GM12872 (cell line): Measurements from ENCODE around the gene CFHR1.

ENCODE experiments used
- CTCF ChIP-seq: IDR thresholded peaks from 3 replicates; pipeline ENCODE4 v1.5.1; 2011; ENCODE audit warnings: low read depth, mild to moderate bottlenecking, low read length, moderate library complexity; ENCODE audit not compliant: insufficient read depth

Gene CFHR1

GRCh38 chr1:196808529-196809235 lies 10.8 kb upstream of the CFHR1 start:
- TF ChIP-seq CTCF = no peak

DNA sequence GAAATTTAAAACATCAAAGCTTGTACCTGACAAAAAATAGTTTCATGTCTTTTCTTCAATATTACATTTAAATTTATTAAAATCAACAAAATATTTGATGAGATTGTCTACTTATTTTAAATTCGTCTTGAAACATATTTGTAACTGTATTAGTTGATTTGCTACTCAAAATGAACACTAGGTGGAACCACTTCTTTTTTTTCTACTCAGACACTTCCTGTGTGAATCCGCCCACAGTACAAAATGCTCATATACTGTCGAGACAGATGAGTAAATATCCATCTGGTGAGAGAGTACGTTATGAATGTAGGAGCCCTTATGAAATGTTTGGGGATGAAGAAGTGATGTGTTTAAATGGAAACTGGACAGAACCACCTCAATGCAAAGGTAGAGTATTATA lies 8.3 kb downstream of the CFHR1 start:
- peak; percentile 26; the same call in 1 of the 3 replicates for TF ChIP-seq CTCF

GRCh38 chr1:196856053-196856452 lies 36.5 kb downstream of the CFHR1 start:
- TF ChIP-seq CTCF = no peak

DNA sequence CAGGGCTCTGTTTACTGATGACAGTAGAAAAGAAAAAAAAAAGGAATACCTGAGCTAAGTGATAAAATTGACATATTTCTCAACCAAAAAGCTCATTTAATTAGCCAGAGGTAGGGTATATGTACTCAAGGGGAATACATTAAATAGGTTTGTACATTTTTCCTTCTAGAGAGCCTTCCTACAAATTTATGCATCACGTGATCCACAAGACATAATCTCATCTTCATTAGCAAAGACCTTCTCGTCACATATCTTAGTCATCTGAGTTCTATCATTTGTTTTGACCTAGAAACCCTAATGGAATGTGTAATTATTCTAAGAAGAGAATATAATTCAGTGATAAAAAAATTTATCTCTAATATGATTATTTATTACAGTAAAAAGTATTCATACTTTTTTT lies 37.7 kb downstream of the CFHR1 start:
- no peak for TF ChIP-seq CTCF

DNA sequence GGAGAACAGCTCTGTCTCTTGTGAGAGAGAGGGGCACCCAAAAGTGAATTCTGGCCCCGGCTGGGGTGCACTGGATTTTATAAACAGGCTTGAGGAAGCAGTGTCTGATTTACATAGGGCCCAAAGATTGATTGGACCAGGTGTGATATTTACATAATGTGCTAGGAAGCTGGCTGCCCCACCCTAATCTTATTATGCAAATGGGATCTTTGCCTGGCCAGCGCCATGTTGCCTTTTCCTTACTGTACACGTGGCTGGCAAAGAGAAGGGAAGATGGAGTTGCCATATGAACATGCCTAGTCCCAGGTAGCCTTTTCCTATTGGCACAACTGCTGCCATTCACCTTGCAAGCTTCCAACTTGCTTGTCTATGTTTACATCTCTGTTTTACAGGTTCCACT lies 39.3 kb downstream of the CFHR1 start:
- no peak for TF ChIP-seq CTCF

DNA sequence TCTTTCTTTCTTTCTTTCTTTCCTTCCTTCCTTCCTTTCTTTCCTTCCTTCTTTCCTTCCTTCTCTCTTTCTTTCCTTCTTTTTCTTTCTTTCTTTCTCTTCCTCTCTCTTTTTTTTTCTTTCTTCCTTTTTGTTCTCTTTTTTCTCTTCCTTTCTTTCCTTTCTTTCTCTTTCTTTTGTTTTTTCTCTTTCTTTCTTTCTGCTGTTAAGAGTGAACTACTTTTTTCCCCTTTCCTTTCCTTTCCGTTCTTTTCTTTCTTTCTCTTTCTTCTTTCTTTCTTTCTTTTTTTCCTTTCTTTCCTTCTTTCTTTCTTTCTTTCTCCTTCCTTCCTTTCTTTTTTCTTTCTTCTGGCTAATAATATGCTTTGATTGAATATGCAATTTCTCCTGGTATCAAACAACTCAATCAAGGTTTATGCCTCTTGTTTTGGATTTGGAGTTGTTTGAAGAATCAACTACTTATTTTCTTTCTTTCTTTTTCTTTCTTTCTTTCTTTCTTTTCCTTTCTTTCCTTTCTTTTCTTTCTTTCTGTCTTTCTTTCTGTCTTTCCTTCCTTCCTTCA lies 40.9 kb downstream of the CFHR1 start:
- TF ChIP-seq CTCF = no peak

DNA sequence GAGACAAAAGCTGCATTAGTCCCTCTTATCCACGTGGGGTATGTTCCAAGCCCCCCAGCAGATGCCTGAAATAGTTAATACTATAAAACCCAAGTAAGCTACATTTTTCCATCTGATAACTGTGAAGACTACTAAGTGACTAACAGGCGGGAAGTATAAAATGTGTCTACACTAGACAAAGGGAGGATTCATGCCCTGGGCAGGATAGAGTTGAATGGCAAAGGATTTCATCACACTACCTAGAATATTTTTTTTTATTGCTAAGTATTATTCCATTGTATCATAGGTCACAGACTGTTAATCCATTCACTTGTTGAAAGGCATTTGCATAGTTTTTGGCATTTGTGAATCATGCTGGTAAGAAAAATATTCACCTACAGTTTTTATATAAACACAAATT lies 41.9 kb downstream of the CFHR1 start:
- TF ChIP-seq CTCF = no peak
